Activated CD8-positive, alpha-beta memory T cell treated with anti-CD3 and anti-CD28 coated beads, Interleukin-2, amount 50 U/mL, for 1 hour (primary cell): ENCODE data around the gene TGM3.
"Not testable (repeated sequence)": the region's sequence is repeated elsewhere in the genome, so short reads cannot be mapped to it uniquely, and the experiment has no call there.

Experiments
- DNase-seq: peaks from one replicate; pipeline ENCODE4 v3.0.0-alpha.2; 2020; ENCODE audit errors: extremely low read depth

Gene TGM3

GRCh38 chr20:2295886-2296515, at the start of gene TGM3:
TGM3 (plus strand) TSS chr20:2296001; CDS start chr20:2296064, 63 bp downstream.
- DNase-seq = no peak

GRCh38 chr20:2246069-2246491, 49.7 kb upstream of the TGM3 start:
- DNase-seq = no peak

GRCh38 chr20:2248837-2249236, 47.0 kb upstream of the TGM3 start:
- no peak for DNase-seq

- DNase-seq = no peak
Measured at GRCh38 chr20:2249935-2250334, 45.9 kb upstream of the TGM3 start.

- DNase-seq = no peak
Measured at GRCh38 chr20:2252419-2252997, 43.3 kb upstream of the TGM3 start.

GRCh38 chr20:2253256-2253655, 42.5 kb upstream of the TGM3 start:
- DNase-seq = no peak

- no peak for DNase-seq
Measured at GRCh38 chr20:2254333-2254732, 41.5 kb upstream of the TGM3 start.

GRCh38 chr20:2255926-2256531, 39.8 kb upstream of the TGM3 start:
- DNase-seq = no peak

- no peak for DNase-seq
Measured at GRCh38 chr20:2259731-2260130, 36.1 kb upstream of the TGM3 start.

GRCh38 chr20:2260250-2260649, 35.6 kb upstream of the TGM3 start:
- no peak for DNase-seq

- DNase-seq = no peak
Measured at GRCh38 chr20:2261046-2261485, 34.7 kb upstream of the TGM3 start.

GRCh38 chr20:2261629-2262028, 34.2 kb upstream of the TGM3 start:
- no peak for DNase-seq

GRCh38 chr20:2264118-2264517, 31.7 kb upstream of the TGM3 start:
- no peak for DNase-seq

- DNase-seq = not testable (repeated sequence)
Measured at GRCh38 chr20:2264621-2265374, 31.0 kb upstream of the TGM3 start.

- no peak for DNase-seq
Measured at GRCh38 chr20:2273634-2274302, 22.0 kb upstream of the TGM3 start.

GRCh38 chr20:2276015-2276414, 19.8 kb upstream of the TGM3 start:
- no peak for DNase-seq

- DNase-seq = no peak
Measured at GRCh38 chr20:2279253-2279779, 16.5 kb upstream of the TGM3 start.

- no peak for DNase-seq
Measured at GRCh38 chr20:2280082-2280481, 15.7 kb upstream of the TGM3 start.

- no peak for DNase-seq
Measured at GRCh38 chr20:2281563-2281962, 14.2 kb upstream of the TGM3 start.

GRCh38 chr20:2282181-2282580, 13.6 kb upstream of the TGM3 start:
- DNase-seq = no peak

GRCh38 chr20:2283706-2284423, 11.9 kb upstream of the TGM3 start:
- no peak for DNase-seq
